ENCODE results near the gene USF3. TPM values are rescaled to one million over a fixed set of nuclear protein-coding genes. Genes with fewer than 3 reads are reported as not detected.

Gene USF3
- polyA plus RNA-seq, 1 experiment, result 5.7 TPM

DNA sequence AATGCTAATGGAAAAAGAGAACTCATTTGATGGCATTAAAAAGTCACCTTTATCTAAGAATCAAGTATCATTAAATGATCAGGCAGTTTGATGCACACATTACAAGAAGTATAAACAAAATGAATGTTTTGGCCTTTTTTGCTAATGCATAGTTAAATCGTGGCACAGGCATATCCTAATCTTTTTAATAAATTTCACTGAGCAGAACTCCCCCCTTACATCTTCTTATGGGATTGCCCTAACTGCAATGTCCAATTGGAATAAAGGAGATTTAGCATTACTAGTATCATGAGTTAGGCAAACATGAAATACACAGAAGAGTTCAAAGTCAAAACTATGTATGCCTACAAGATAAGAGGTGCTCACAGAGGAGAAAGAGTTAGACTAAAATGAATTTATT lies 32.7 kb downstream of the USF3 start:
- no peak overlapping the region for H3K4me3 ChIP-seq (ENCODE audit: low read depth, low read length)
- ChIA-PET POLR2A (no interaction called here), CTCF (interaction anchor here (1.2 kb wide), 1 partner anchor 12 kb away, joined by 3 read pairs; no protein-coding TSS in a partner anchor)
- DNase-seq (ENCODE audit: low read depth), result no peak
- peaks cover 4% of the 10 kb centered on the region; the same call in 1 of the 2 replicates for H3K36me3 ChIP-seq (ENCODE audit: control insufficient read depth, insufficient read depth, low read length)
- H3K27me3 ChIP-seq (ENCODE audit: control insufficient read depth, insufficient read depth, low read length), result no peaks in the 10 kb centered on the region
- TF ChIP-seq, protein P1, sequence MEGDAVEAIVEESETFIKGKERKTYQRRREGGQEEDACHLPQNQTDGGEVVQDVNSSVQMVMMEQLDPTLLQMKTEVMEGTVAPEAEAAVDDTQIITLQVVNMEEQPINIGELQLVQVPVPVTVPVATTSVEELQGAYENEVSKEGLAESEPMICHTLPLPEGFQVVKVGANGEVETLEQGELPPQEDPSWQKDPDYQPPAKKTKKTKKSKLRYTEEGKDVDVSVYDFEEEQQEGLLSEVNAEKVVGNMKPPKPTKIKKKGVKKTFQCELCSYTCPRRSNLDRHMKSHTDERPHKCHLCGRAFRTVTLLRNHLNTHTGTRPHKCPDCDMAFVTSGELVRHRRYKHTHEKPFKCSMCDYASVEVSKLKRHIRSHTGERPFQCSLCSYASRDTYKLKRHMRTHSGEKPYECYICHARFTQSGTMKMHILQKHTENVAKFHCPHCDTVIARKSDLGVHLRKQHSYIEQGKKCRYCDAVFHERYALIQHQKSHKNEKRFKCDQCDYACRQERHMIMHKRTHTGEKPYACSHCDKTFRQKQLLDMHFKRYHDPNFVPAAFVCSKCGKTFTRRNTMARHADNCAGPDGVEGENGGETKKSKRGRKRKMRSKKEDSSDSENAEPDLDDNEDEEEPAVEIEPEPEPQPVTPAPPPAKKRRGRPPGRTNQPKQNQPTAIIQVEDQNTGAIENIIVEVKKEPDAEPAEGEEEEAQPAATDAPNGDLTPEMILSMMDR (IDR thresholded peaks at IDR 0.05; ENCODE audit: insufficient read depth, low read depth, low read length), result no peak

DNA sequence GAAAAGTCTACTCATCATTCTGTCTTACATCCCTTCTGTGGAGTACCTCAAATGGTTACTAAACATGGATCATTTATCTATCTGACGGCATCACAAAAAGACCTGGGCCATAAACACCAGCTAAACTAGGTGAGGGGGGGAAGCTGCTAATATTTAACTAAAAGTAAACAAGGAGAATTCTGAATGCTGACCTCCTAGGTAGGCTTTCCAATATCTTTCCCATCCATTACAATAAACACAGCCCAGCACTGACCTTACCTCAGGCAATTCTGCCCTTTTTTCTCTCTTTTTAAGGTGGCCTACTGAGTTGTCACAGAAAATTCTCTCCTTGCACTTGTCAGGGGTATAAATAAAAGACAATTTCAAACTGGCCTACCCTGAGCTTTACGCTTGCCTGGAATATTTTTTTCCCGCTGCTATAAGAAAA lies 33.1 kb downstream of the USF3 start:
- POLR2A ChIA-PET, result no interaction called here
- CTCF ChIA-PET, result interaction anchor here (1.2 kb wide), 1 partner anchor 12 kb away, joined by 3 read pairs; no protein-coding TSS in a partner anchor
- TF ChIP-seq, protein P1 (IDR thresholded peaks at IDR 0.05; ENCODE audit: insufficient read depth, low read depth, low read length), result no peak
- Histone ChIP-seq H3K36me3 (ENCODE audit: control insufficient read depth, insufficient read depth, low read length) (peaks cover 4% of the 10 kb centered on the region; the same call in 1 of the 2 replicates), H3K4me3 (ENCODE audit: low read depth, low read length) (no peak overlapping the region), H3K27me3 (ENCODE audit: control insufficient read depth, insufficient read depth, low read length) (no peaks in the 10 kb centered on the region)
- no peak for DNase-seq (ENCODE audit: low read depth)

- Histone ChIP-seq H3K36me3 (ENCODE audit: control insufficient read depth, insufficient read depth, low read length) (peaks cover 5% of the 10 kb centered on the region), H3K4me3 (ENCODE audit: low read depth, low read length) (no peak overlapping the region), H3K27me3 (ENCODE audit: control insufficient read depth, insufficient read depth, low read length) (no peaks in the 10 kb centered on the region)
- ChIA-PET POLR2A (no interaction called here), CTCF (no interaction called here)
- no peak for DNase-seq (ENCODE audit: low read depth)
- TF ChIP-seq, protein P1 (IDR thresholded peaks at IDR 0.05; ENCODE audit: insufficient read depth, low read depth, low read length), result no peak
These were observed 33.6 kb downstream of the USF3 start for GRCh38 chr3:113662824-113663223.

DNA sequence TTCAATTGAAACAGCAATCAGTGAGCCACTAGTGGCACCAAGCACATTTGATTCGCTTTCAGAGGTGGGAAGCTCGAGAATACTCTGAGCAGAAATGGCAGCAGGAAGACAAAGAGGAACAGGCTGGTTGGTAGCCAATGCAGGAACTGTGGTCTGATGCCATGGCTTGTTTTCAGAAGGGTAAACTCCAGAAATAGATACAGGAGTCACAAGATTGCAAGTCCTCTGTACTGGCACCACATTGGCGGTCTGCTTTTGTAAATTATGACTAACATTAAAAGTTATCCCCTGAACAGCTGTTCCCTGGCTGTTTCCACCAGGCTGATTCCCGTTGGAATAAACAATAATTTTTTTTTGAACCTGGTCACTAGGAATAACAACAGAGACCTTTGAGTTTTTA lies 35.5 kb downstream of the USF3 start:
- TF ChIP-seq, protein P1 (IDR thresholded peaks at IDR 0.05; ENCODE audit: insufficient read depth, low read depth, low read length), result no peak
- DNase-seq (ENCODE audit: low read depth), result no peak
- CTCF ChIA-PET, result interaction anchor here (1.5 kb wide), 1 partner anchor 11 kb away, joined by 4 read pairs; no protein-coding TSS in a partner anchor
- Histone ChIP-seq H3K4me3 (ENCODE audit: low read depth, low read length) (no peak overlapping the region), H3K36me3 (ENCODE audit: control insufficient read depth, insufficient read depth, low read length) (peaks cover 5% of the 10 kb centered on the region), H3K27me3 (ENCODE audit: control insufficient read depth, insufficient read depth, low read length) (no peaks in the 10 kb centered on the region)
- POLR2A ChIA-PET, result interaction anchor here (0.6 kb wide), 1 partner anchor 52 kb away, joined by 19 read pairs; no protein-coding TSS in a partner anchor

- no peak for DNase-seq (ENCODE audit: low read depth)
- Histone ChIP-seq H3K27me3 (ENCODE audit: control insufficient read depth, insufficient read depth, low read length) (no peaks in the 10 kb centered on the region), H3K4me3 (ENCODE audit: low read depth, low read length) (no peak overlapping the region), H3K36me3 (ENCODE audit: control insufficient read depth, insufficient read depth, low read length) (peaks cover 5% of the 10 kb centered on the region)
- TF ChIP-seq, protein P1 (IDR thresholded peaks at IDR 0.05; ENCODE audit: insufficient read depth, low read depth, low read length), result no peak
- ChIA-PET CTCF (interaction anchor here (1.5 kb wide), 1 partner anchor 11 kb away, joined by 4 read pairs; no protein-coding TSS in a partner anchor), POLR2A (no interaction called here)
These were observed 36.0 kb downstream of the USF3 start for GRCh38 chr3:113660458-113660857.

Measured in BJ (cell line).